Type B pancreatic cell (in vitro differentiated cells): Measurements from ENCODE around the gene CAT. TPM values are rescaled to one million over a fixed set of nuclear protein-coding genes. Genes with fewer than 3 reads are reported as not detected.

Experiments used
- DNase-seq: peaks from one replicate; pipeline ENCODE4 v3.0.0; 2021; ENCODE audit warnings: mixed read lengths; ENCODE audit not compliant: unreplicated experiment; ENCODE audit errors: extremely low spot score
- H3K27ac Mint-ChIP-seq: 2 replicates; pipeline ENCODE4 v1.8.0; 2021; ENCODE audit warnings: mild to moderate bottlenecking, mixed read lengths
- H3K27me3 Mint-ChIP-seq: 2 replicates; pipeline ENCODE4 v1.8.0; 2021; ENCODE audit warnings: mixed read lengths
- H3K36me3 Mint-ChIP-seq: 2 replicates; pipeline ENCODE4 v1.8.0; 2021; ENCODE audit warnings: mixed read lengths
- H3K4me1 Mint-ChIP-seq: one replicate; pipeline ENCODE4 v1.8.0; 2021; ENCODE audit warnings: mixed read lengths; ENCODE audit not compliant: unreplicated experiment
- H3K4me3 Mint-ChIP-seq: 2 replicates; pipeline ENCODE4 v1.8.0; 2021; ENCODE audit warnings: mild to moderate bottlenecking, mixed read lengths
- H3K9me3 Mint-ChIP-seq: 2 replicates; pipeline ENCODE4 v1.8.0; 2021; ENCODE audit warnings: mixed read lengths
- CTCF ChIP-seq: fragments of 200-600 bp; sonication (generic); conservative IDR thresholded peaks from 2 replicates; pipeline ENCODE4 v1.5.0; 2021; ENCODE audit warnings: antibody characterized with exemption, mild to moderate bottlenecking
- total RNA-seq: library from RNA; stranded (reverse); gene quantifications from 2 replicates; pipeline ENCODE4 v1.2.1, GENCODE V29; 2021; ENCODE audit warnings: low replicate concordance

The CAT gene
- total RNA-seq, 1 donor from 2014 or later, result 61.2 TPM

- Mint-ChIP-seq H3K4me3 (no peak overlapping the region), H3K27me3 (no peaks in the 10 kb centered on the region), H3K9me3 (no peaks in the 10 kb centered on the region), H3K27ac (no peak overlapping the region), H3K36me3 (peaks cover 69% of the 10 kb centered on the region), H3K4me1 (no peaks in the 10 kb centered on the region)
- TF ChIP-seq CTCF, result no peak
- DNase-seq, result no peak
Observed at GRCh38 chr11:34460278-34460677, 21.5 kb downstream of the CAT start.

GRCh38 chr11:34461215-34461614 is 22.5 kb downstream of the CAT start:
- TF ChIP-seq CTCF, result no peak
- no peak overlapping the region for H3K4me3 Mint-ChIP-seq
- H3K9me3 Mint-ChIP-seq, result peaks cover 8% of the 10 kb centered on the region
- no peaks in the 10 kb centered on the region for H3K27me3 Mint-ChIP-seq
- no peak for DNase-seq
- H3K36me3 Mint-ChIP-seq, result peaks cover 71% of the 10 kb centered on the region
- H3K4me1 Mint-ChIP-seq, result no peaks in the 10 kb centered on the region
- no peak overlapping the region for H3K27ac Mint-ChIP-seq

DNA sequence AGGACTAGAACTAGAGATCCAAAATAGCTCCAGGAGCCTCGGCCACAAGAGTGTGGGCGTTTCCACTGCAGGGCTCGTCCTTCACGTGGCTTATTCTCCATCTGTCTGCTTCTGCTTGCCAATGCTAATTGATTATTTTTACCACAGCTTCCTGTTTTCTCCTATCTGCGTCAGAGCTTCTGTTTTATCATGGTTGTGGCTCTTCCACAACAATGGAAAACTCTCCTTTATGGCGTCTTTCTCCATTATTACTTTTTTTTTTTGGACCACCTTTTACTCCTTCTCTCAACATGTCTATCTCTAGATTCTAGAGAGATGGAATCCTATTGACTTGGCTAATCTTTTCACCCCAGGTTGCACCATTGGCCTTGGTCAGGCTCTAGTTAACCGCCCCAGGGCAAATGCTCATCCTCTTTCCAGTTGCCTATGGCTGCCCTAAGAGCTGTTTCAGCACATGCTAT is 25.9 kb downstream of the CAT start:
- TF ChIP-seq CTCF, result no peak
- no peak for DNase-seq
- no peak overlapping the region for H3K4me3 Mint-ChIP-seq
- H3K27me3 Mint-ChIP-seq, result no peaks in the 10 kb centered on the region
- no peaks in the 10 kb centered on the region for H3K4me1 Mint-ChIP-seq
- H3K27ac Mint-ChIP-seq, result no peak overlapping the region
- peaks cover 62% of the 10 kb centered on the region for H3K36me3 Mint-ChIP-seq
- H3K9me3 Mint-ChIP-seq, result peaks cover 15% of the 10 kb centered on the region

DNA sequence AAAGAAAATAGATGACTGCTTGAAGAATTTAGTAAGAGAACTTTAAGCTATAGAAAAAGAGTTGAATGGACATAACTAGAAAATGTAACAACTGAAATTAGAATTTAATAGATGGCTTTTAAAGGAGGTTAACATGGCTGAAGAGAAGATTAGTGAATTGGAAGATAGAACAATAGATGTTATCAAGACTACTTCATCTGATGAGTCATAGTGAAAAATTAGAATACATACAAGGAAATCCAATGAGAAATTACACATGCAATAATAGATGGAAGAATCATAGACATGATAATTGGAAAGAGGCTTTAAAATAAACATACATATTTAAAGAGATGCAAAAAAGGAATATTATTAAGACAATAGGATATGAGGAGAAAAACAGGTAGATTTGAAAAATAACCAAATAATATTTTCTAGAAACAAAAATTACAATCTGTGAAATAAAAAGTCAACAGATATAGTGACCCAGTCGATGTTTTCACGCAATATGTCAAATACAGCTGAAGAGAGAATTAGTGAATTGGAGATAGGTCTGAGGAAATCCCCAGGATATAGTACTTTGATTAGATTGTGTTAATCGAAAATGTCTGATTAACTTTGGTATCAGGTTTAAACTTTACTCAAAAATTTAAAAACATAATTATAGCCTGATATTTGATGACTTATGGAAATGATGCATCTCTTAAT is 28.2 kb downstream of the CAT start:
- Mint-ChIP-seq H3K27me3 (no peaks in the 10 kb centered on the region), H3K36me3 (peaks cover 58% of the 10 kb centered on the region), H3K9me3 (peaks cover 15% of the 10 kb centered on the region), H3K4me1 (no peaks in the 10 kb centered on the region), H3K27ac (no peak overlapping the region), H3K4me3 (no peak overlapping the region)
- no peak for TF ChIP-seq CTCF
- no peak for DNase-seq

GRCh38 chr11:34468209-34468841 is 29.6 kb downstream of the CAT start:
- H3K4me1 Mint-ChIP-seq, result no peaks in the 10 kb centered on the region
- no peak overlapping the region for H3K4me3 Mint-ChIP-seq
- DNase-seq, result no peak
- H3K9me3 Mint-ChIP-seq, result peaks cover 15% of the 10 kb centered on the region
- no peaks in the 10 kb centered on the region for H3K27me3 Mint-ChIP-seq
- peak; percentile 64 for TF ChIP-seq CTCF
- peaks cover 53% of the 10 kb centered on the region for H3K36me3 Mint-ChIP-seq
- no peak overlapping the region for H3K27ac Mint-ChIP-seq
